SK-N-SH (cell line): ENCODE measurements around the gene TP53TG5. TPM values are rescaled to one million over a fixed set of nuclear protein-coding genes. Genes with fewer than 3 reads are reported as not detected.

Experiments
- CTCF ChIA-PET: fragments of 300-600, 350-600 bp; formaldehyde crosslinking; extraction: SDS; loops from one replicate; lab custom pipeline; 2021; lab: Yijun Ruan, JAX
- POLR2A ChIA-PET: fragments of 350-600 bp; sonication (Branson Sonifier 250); formaldehyde crosslinking; extraction: SDS; loops from one replicate; lab custom pipeline; 2020; ENCODE audit warnings: antibody characterized with exemption, inconsistent platforms; lab: Yijun Ruan, JAX
- DNase-seq: peaks from one replicate; pipeline ENCODE4 v3.0.0; 2012
- H2AFZ ChIP-seq: fragments of 200-600 bp; sonication (generic); 2 replicates; pipeline ENCODE4 v1.8.1; 2016; ENCODE audit warnings: antibody characterized with exemption, mild to moderate bottlenecking, low read depth
- H3F3A ChIP-seq: fragments of 200-600 bp; sonication (generic); replicated peaks from 2 replicates; pipeline ENCODE3; 2016; ENCODE audit warnings: antibody characterized with exemption, mild to moderate bottlenecking; ENCODE audit not compliant: insufficient read depth
- H3K27ac ChIP-seq, 2 experiments: fragments of 200-500 bp in 1 of 2; fragments of 200-600 bp in 1 of 2; sonication (Bioruptor generic) in 1 of 2; sonication (generic), shearing (Covaris generic) in 1 of 2; 2 replicates each; pipeline versions ENCODE4 v1.5.1 to v1.6.1; 2014 to 2016; ENCODE audit warnings: low read depth in 2 of 2, inconsistent platforms in 1 of 2, low read length in 1 of 2, mild to moderate bottlenecking in 1 of 2, mixed read lengths in 1 of 2
- H3K27me3 ChIP-seq: fragments of 200-600 bp; sonication (generic), shearing (Covaris generic); 2 replicates; pipeline ENCODE4 v1.6.1; 2016; ENCODE audit warnings: mixed run types; ENCODE audit not compliant: insufficient read depth
- H3K36me3 ChIP-seq, 2 experiments: fragments of 200-500 bp in 1 of 2; fragments of 200-600 bp in 1 of 2; sonication (Bioruptor generic) in 1 of 2; sonication (generic) in 1 of 2; replicated peaks in 1 of 2; 2 replicates each; pipeline versions ENCODE3 to v1.5.1; 2014 to 2016; ENCODE audit warnings: low read length in 1 of 2, mild to moderate bottlenecking in 1 of 2; ENCODE audit not compliant: insufficient read depth in 2 of 2, control insufficient read depth in 1 of 2
- H3K4me1 ChIP-seq, 2 experiments: fragments of 200-500 bp in 1 of 2; fragments of 200-600 bp in 1 of 2; sonication (Bioruptor generic) in 1 of 2; sonication (generic), shearing (Covaris generic) in 1 of 2; 2 replicates each; pipeline versions ENCODE4 v1.5.1 to v1.6.1; 2014 to 2016; ENCODE audit warnings: low read depth in 1 of 2, low read length in 1 of 2, mixed run types in 1 of 2; ENCODE audit not compliant: insufficient read depth in 2 of 2, control insufficient read depth in 1 of 2
- H3K4me2 ChIP-seq: fragments of 200-600 bp; sonication (generic), shearing (Covaris generic); 2 replicates; pipeline ENCODE4 v1.6.1; 2017; ENCODE audit warnings: mixed run types
- H3K4me3 ChIP-seq, 2 experiments: fragments of 200-500 bp in 1 of 2; fragments of 200-600 bp in 1 of 2; sonication (Bioruptor generic) in 1 of 2; sonication (generic), shearing (Covaris generic) in 1 of 2; 2 replicates each; pipeline versions ENCODE4 v1.5.1 to v1.8.1; 2014 to 2016; ENCODE audit warnings: low read depth in 2 of 2, inconsistent platforms in 1 of 2, low read length in 1 of 2, mild to moderate bottlenecking in 1 of 2, mixed read lengths in 1 of 2, moderate library complexity in 1 of 2
- H3K79me2 ChIP-seq: fragments of 200-600 bp; sonication (generic); 2 replicates; pipeline ENCODE4 v1.8.1; 2017; ENCODE audit warnings: mild to moderate bottlenecking; ENCODE audit not compliant: insufficient read depth
- H3K9ac ChIP-seq: fragments of 200-600 bp; sonication (generic); 2 replicates; pipeline ENCODE4 v1.6.1; 2017; ENCODE audit warnings: mixed run types
- H3K9me2 ChIP-seq: fragments of 200-600 bp; sonication (generic); 2 replicates; pipeline ENCODE4 v1.6.1; 2017; ENCODE audit warnings: mixed run types
- H3K9me3 ChIP-seq: fragments of 200-600 bp; sonication (generic); 2 replicates; pipeline ENCODE4 v1.6.1; 2017; ENCODE audit warnings: mixed run types, mild to moderate bottlenecking, moderate library complexity
- H4K20me1 ChIP-seq: fragments of 200-600 bp; sonication (generic); 2 replicates; pipeline ENCODE4 v1.6.1; 2017; ENCODE audit warnings: mild to moderate bottlenecking, mixed run types; ENCODE audit not compliant: insufficient read depth
- EZH2phosphoT487 ChIP-seq: fragments of 200-600 bp; sonication (generic); IDR thresholded peaks from 2 replicates; pipeline ENCODE4 v1.6.1; 2017; ENCODE audit warnings: low read depth, mixed run types, mild to moderate bottlenecking, antibody characterized with exemption, moderate library complexity, borderline replicate concordance
- FOSL2 ChIP-seq: IDR thresholded peaks from 2 replicates; pipeline ENCODE4 v1.4.0; 2012; ENCODE audit warnings: low read depth, mild to moderate bottlenecking, moderate library complexity, borderline replicate concordance
- FOXJ3 ChIP-seq: sonication (generic); formaldehyde crosslinking; IDR thresholded peaks from 2 replicates; pipeline ENCODE4 v1.5.1; 2020; ENCODE audit warnings: mild to moderate bottlenecking, missing genetic modification reagents
- MEF2A ChIP-seq: IDR thresholded peaks from 2 replicates; pipeline ENCODE4 v1.4.0; 2012; ENCODE audit warnings: low read depth, borderline replicate concordance
- NFIC ChIP-seq: IDR thresholded peaks from 2 replicates; pipeline ENCODE4 v1.4.0; 2012; ENCODE audit warnings: borderline replicate concordance
- PBX3 ChIP-seq: IDR thresholded peaks from 2 replicates; pipeline ENCODE4; 2012
- POLR2AphosphoS5 ChIP-seq: IDR thresholded peaks from 2 replicates; pipeline ENCODE4 v1.6.1; 2012; ENCODE audit warnings: low read depth, low read length
- RCOR1 ChIP-seq: fragments of 150-350 bp; IDR thresholded peaks from 2 replicates; pipeline ENCODE4 v1.6.1; 2017; ENCODE audit warnings: antibody characterized with exemption, low read length
- REST ChIP-seq: IDR thresholded peaks from 2 replicates; pipeline ENCODE4 v1.6.1; 2012; ENCODE audit warnings: mild to moderate bottlenecking, low read depth, low read length, moderate library complexity
- RXRA ChIP-seq: IDR thresholded peaks from 2 replicates; pipeline ENCODE4 v1.4.0; 2012; ENCODE audit warnings: low read depth, mild to moderate bottlenecking, borderline replicate concordance
- TCF12 ChIP-seq: IDR thresholded peaks from 2 replicates; pipeline ENCODE4 v1.4.0; 2012
- YY1 ChIP-seq: IDR thresholded peaks from 2 replicates; pipeline ENCODE4 v1.4.0; 2012; ENCODE audit warnings: low read depth, mild to moderate bottlenecking
- WGBS: methylation state at CpG from one replicate; pipeline ENCODE4 v1.1.6; 2017; ENCODE audit warnings: low lambda C conversion rate; 5-methylcytosine and 5-hydroxymethylcytosine counted together
- polyA plus RNA-seq, 3 experiments: library from polyadenylated mRNA; depleted of rRNA; stranded (reverse); fragments of >200 nt; gene quantifications; 2 replicates each; pipeline ENCODE4 v1.2.3, GENCODE V29; 2012
- TF ChIP-seq, protein P1 (sequence below): fragments of 150-350 bp; IDR thresholded peaks from 2 replicates; pipeline ENCODE4 v1.6.1; 2016; ENCODE audit warnings: mild to moderate bottlenecking, low read depth, low read length
- TF ChIP-seq, protein P2 (sequence below): IDR thresholded peaks from 2 replicates; pipeline ENCODE4 v1.4.0; 2012; ENCODE audit warnings: low read depth, borderline replicate concordance
- TF ChIP-seq, protein P3 (sequence below): fragments of 200-600 bp; sonication (generic); IDR thresholded peaks from 2 replicates; pipeline ENCODE4 v1.6.1; 2017; ENCODE audit warnings: antibody characterized with exemption, mild to moderate bottlenecking, moderate library complexity
- TF ChIP-seq, protein P4 (sequence below): IDR thresholded peaks from 2 replicates; pipeline ENCODE4 v1.4.0; 2012; ENCODE audit warnings: low read depth, borderline replicate concordance

The TP53TG5 gene
- polyA plus RNA-seq, 1 of the 3 experiments (the other 2 are of a cell fraction), result not detected

GRCh38 chr20:45328451-45328850, 49.7 kb downstream of the TP53TG5 start:
- Histone ChIP-seq H3K4me3 (no peak overlapping the region), H3K27ac (no peak overlapping the region), H3K36me3 (peaks cover 37 to 55% of the 10 kb centered on the region in 2 experiments), H3K9me2 (no peaks in the 10 kb centered on the region), H3K4me2 (no peak overlapping the region), H3K4me1 (peaks cover 0 to 5% of the 10 kb centered on the region in 2 experiments; a peak in 1 of 4 replicates), H3K27me3 (no peaks in the 10 kb centered on the region), H3K9ac (no peak overlapping the region), H2AFZ (no peak overlapping the region), H3K79me2 (no peaks in the 10 kb centered on the region; the same call in 1 of the 2 replicates), H4K20me1 (no peaks in the 10 kb centered on the region), H3F3A (no peaks in the 10 kb centered on the region), H3K9me3 (no peaks in the 10 kb centered on the region)
- ChIA-PET POLR2A (no interaction called here), CTCF (interaction anchor here (0.9 to 2.3 kb wide), 4 partner anchors 9 to 443 kb away, joined by 4 to 7 read pairs (median 4); partner anchors contain the start of gene SYS1)
- WGBS, result 93% methylated on average over 4 of the region's 4 CpGs
- DNase-seq, result no peak
- TF ChIP-seq NFIC (no peak), REST (no peak), POLR2AphosphoS5 (no peak)

DNA sequence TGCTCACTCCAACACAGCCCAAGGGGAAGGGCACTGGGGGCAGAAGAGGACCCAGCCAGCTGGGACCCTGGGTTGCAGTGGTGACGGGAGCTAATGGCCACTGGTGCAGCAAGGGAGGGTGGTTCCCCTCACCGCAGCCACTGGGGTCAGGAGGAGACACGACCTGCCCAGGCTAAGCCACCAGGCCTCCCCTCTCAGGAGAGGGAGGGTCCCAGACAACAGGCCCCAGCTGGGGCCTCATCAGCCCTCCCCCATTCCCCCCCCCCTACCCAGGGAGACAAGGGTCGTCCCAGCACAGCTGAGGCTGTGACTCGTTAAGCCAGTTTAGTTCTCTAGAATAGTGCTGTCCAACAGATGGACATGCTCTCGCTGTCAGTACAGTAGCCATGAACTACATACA, 52.8 kb downstream of the TP53TG5 start:
- no peak overlapping the region for H3K27ac ChIP-seq
- 91% methylated on average over 4 of the region's 6 CpGs for WGBS

More for the DNA sequence above, 52.8 kb downstream of the TP53TG5 start:
- Histone ChIP-seq H3K9me2 (no peaks in the 10 kb centered on the region), H3K4me1 (peaks cover 0 to 8% of the 10 kb centered on the region in 2 experiments; a peak in 1 of 4 replicates), H3K4me3 (no peak overlapping the region), H3F3A (peaks cover 4% of the 10 kb centered on the region), H3K27me3 (no peaks in the 10 kb centered on the region), H4K20me1 (no peaks in the 10 kb centered on the region), H3K4me2 (no peak overlapping the region), H3K36me3 (peaks cover 18 to 37% of the 10 kb centered on the region in 2 experiments), H3K79me2 (no peaks in the 10 kb centered on the region), H3K9ac (no peak overlapping the region), H3K9me3 (no peaks in the 10 kb centered on the region), H2AFZ (no peak overlapping the region)
- TF ChIP-seq TCF12 (no peak), MEF2A (no peak), YY1 (no peak), PBX3 (no peak), FOXJ3 (CRISPR knock-in tag) (no peak), NFIC (no peak), RCOR1 (no peak), RXRA (no peak), EZH2phosphoT487 (no peak), FOSL2 (no peak)
- TF ChIP-seq, protein P1, sequence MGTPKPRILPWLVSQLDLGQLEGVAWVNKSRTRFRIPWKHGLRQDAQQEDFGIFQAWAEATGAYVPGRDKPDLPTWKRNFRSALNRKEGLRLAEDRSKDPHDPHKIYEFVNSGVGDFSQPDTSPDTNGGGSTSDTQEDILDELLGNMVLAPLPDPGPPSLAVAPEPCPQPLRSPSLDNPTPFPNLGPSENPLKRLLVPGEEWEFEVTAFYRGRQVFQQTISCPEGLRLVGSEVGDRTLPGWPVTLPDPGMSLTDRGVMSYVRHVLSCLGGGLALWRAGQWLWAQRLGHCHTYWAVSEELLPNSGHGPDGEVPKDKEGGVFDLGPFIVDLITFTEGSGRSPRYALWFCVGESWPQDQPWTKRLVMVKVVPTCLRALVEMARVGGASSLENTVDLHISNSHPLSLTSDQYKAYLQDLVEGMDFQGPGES, result no peak
- TF ChIP-seq, protein P2, sequence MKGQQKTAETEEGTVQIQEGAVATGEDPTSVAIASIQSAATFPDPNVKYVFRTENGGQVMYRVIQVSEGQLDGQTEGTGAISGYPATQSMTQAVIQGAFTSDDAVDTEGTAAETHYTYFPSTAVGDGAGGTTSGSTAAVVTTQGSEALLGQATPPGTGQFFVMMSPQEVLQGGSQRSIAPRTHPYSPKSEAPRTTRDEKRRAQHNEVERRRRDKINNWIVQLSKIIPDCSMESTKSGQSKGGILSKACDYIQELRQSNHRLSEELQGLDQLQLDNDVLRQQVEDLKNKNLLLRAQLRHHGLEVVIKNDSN, result no peak
- TF ChIP-seq, protein P3, sequence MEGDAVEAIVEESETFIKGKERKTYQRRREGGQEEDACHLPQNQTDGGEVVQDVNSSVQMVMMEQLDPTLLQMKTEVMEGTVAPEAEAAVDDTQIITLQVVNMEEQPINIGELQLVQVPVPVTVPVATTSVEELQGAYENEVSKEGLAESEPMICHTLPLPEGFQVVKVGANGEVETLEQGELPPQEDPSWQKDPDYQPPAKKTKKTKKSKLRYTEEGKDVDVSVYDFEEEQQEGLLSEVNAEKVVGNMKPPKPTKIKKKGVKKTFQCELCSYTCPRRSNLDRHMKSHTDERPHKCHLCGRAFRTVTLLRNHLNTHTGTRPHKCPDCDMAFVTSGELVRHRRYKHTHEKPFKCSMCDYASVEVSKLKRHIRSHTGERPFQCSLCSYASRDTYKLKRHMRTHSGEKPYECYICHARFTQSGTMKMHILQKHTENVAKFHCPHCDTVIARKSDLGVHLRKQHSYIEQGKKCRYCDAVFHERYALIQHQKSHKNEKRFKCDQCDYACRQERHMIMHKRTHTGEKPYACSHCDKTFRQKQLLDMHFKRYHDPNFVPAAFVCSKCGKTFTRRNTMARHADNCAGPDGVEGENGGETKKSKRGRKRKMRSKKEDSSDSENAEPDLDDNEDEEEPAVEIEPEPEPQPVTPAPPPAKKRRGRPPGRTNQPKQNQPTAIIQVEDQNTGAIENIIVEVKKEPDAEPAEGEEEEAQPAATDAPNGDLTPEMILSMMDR, result no peak
- TF ChIP-seq, protein P4, sequence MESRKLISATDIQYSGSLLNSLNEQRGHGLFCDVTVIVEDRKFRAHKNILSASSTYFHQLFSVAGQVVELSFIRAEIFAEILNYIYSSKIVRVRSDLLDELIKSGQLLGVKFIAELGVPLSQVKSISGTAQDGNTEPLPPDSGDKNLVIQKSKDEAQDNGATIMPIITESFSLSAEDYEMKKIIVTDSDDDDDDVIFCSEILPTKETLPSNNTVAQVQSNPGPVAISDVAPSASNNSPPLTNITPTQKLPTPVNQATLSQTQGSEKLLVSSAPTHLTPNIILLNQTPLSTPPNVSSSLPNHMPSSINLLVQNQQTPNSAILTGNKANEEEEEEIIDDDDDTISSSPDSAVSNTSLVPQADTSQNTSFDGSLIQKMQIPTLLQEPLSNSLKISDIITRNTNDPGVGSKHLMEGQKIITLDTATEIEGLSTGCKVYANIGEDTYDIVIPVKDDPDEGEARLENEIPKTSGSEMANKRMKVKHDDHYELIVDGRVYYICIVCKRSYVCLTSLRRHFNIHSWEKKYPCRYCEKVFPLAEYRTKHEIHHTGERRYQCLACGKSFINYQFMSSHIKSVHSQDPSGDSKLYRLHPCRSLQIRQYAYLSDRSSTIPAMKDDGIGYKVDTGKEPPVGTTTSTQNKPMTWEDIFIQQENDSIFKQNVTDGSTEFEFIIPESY, result no peak
- ChIA-PET CTCF (interaction anchor here (0.7 to 2.1 kb wide), 8 partner anchors 30 to 446 kb away, joined by 3 to 16 read pairs (median 5); no protein-coding TSS in a partner anchor), POLR2A (interaction anchor here (1.1 kb wide), 1 partner anchor 102 kb away, joined by 4 read pairs; no protein-coding TSS in a partner anchor)
- no peak for DNase-seq
